ENCODE data around the gene CHRNB4. TPM values are rescaled to one million over a fixed set of nuclear protein-coding genes. Genes with fewer than 3 reads are reported as not detected.
"Not testable (repeated sequence)": the region's sequence is repeated elsewhere in the genome, so short reads cannot be mapped to it uniquely, and the experiment has no call there.

CHRNB4 gene
- total RNA-seq, 1 donor from 2014 or later, result not detected

DNA sequence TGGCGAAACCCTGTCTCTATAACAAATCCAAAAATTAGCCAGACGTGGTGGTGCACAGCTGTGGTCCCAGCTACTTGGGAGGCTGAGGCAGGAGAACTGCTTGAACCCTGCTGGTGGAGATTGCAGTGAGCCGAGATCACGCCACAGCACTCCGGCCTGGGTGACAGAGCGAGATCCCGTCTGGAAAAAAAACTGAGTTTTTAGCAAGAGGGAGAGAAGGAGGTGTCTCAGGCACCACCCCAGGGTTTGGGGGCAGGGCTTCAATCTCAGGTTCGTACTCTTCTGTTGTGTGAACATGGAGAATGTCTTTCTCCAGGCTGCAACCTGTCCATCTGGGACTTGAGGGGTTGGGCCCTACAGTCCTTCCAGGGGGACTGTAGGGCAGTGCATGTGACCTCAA is 22.9 kb downstream of the CHRNB4 start:
- no peak for DNase-seq (ENCODE audit: extremely low read depth, low read depth, low spot score)

DNA sequence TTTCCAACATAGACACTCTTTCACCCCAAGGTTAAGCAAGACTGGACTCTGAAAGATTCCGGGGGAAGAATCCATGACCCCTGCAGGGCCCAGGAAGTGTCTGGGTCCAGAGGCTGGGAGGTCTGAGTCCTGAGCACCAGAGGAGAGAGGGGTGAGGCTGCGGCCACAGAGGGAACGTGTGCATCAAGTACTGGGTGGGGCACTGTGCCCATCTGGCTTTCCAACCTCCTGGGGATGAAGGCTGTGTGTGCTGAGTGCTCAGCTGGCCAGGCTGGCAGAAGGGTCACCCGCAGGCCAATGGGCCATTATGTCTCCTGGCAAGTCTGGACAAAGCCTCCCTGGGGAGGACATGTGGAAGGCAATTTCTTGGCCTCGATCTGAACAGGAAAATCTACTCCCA is 23.5 kb downstream of the CHRNB4 start:
- no peak for DNase-seq (ENCODE audit: extremely low read depth, low read depth, low spot score)

DNA sequence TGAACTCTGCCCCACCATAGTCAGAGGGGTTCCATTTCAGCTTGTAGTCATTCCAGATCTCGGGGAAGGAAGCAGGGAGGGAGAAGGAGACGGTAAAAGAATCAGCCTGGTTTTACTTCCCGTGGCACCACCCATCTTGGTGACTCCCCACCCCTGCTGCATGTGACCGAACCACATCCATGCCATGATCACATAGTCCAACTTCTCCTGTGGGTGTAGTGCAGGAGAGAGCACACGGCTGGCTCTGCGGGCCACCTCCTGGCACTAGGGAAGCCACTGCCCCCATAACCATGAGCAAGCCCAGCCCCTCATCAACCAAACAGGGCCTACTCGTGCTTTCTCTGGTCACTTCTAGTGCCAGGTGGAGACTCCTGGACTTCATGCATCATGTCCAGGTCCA is 23.9 kb downstream of the CHRNB4 start:
- DNase-seq (ENCODE audit: extremely low read depth, low read depth, low spot score), result no peak

DNA sequence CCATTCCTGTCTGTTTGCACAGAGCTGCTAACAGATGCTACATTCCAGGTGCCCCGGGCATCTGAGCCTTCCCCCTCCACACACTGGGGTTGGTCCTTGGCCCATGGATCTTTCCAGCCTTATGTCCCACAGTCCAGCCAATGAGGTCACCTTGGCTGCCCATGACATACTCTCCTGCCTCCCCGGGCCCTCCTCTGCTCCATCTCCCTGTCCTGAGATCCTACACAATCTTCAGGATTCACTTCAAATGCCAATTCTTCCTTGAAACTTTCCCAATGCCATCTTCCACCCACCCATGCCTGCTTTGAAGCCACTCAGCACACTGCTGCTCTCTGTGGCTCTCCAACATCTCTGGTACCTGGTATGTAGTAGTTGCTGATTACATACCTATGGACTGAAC is 24.5 kb downstream of the CHRNB4 start:
- no peak for DNase-seq (ENCODE audit: extremely low read depth, low read depth, low spot score)

DNA sequence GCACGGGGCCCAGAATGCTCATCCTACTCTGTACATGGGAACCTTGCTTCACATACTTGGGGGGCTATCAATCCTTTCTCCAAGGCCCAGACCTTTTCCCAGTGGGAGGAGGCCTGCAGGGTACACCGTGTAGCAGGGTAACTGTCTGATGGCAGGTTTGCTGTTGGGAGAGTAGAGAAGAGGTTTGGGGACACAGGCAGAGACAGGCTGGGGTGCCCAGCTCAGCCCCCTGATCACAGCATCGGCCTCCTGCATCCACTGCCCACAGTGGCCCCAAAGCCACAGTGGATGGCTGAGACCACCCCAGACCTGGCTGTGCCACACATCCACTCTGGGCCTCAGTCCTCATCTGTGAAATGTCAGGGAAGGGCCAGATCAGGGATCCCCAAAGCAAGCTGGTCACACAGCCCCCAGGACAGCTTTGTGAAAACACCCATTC is 25.8 kb downstream of the CHRNB4 start:
- no peak for DNase-seq (ENCODE audit: extremely low read depth, low read depth, low spot score)

DNA sequence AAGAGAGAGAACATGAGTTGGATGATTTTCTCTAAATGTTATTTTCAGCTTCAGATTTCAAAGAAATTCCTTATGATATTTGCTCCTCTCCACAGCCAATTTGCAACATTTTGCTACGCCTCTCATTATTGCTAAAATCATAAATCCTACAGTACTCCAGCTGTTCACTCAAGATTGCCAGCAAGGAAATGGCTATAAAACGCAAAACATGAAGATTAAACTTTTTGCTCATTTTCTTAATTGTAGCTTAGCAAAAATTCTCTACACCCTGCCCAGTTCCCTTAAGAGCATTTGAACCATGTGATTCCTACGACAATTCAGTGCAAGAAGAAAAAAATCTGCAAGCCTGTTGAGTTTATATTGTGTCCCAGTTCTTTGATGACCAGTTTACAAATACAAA is 27.0 kb downstream of the CHRNB4 start:
- no peak for DNase-seq (ENCODE audit: extremely low read depth, low read depth, low spot score)

DNA sequence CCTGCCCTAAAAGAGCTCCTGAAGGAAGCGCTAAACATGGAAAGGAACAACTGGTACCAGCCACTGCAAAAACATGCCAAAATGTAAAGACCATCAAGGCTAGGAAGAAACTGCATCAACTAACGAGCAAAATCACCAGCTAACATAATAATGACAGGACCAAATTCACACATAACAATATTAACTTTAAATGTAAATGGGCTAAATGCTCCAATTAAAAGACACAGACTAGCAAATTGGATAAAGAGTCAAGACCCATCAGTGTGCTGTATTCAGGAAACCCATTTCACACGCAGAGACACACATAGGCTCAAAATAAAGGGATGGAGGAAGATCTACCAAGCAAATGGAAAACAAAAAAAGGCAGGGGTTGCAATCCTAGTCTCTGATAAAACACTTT is 31.5 kb downstream of the CHRNB4 start:
- DNase-seq (ENCODE audit: extremely low read depth, low read depth, low spot score), result not testable (repeated sequence)

DNA sequence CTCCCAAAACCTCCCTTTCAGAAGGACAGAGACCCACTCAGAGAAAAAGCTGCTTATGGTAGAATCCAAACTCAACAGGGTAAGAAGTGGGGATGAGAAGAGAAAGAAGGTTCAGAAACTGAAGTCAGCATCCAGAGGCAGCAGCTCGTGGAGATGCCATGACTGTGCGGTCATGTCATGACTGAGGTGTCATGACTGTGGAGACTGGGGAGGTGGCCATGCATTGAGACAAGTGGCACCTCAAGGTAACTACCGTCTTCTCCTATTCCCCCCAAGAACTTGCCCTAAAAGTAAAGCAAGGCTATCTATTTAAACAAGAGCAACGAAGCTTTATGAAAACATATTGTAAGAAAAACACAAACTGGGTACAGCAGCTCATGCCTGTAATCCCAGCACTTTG is 35.3 kb downstream of the CHRNB4 start:
- no peak for DNase-seq (ENCODE audit: extremely low read depth, low read depth, low spot score)

DNA sequence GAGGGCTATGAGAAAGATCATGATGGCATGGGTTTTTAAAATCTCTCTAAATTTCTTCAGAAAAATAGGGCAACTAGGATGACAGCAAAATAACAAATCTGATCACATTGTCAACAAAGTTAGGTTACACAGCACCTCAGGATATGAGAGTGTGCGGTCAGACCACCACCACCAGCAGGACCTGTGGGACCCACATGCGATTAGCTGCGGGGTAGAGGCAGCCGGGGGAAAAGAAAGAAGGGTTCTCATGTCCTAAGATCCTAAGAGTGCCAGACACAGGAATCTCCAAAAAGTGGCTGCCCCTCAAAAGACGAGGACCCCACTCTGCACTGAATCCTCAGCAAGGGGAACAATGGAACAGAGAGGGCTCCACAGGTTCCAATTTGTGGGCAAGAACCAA is 35.8 kb downstream of the CHRNB4 start:
- no peak for DNase-seq (ENCODE audit: extremely low read depth, low read depth, low spot score)

DNA sequence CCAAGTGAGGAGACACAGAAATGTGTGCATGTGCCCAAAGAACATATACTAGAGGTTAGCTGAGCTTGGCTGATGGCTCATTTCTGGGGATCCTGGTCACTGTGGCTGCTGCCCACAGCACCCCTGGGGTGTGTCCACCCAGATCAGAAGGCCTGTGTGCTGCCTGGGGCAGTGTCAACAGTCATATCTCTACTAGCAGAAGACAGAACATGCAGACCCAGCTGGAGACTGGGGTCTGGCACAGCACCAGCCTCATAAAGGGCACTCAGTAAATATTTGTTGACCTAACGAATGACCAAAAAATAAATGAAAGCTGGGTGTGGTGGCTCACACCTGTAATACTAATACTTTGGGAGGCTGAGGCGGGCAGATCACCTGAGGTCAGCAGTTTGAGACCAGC is 36.6 kb downstream of the CHRNB4 start:
- DNase-seq (ENCODE audit: extremely low read depth, low read depth, low spot score), result no peak

DNA sequence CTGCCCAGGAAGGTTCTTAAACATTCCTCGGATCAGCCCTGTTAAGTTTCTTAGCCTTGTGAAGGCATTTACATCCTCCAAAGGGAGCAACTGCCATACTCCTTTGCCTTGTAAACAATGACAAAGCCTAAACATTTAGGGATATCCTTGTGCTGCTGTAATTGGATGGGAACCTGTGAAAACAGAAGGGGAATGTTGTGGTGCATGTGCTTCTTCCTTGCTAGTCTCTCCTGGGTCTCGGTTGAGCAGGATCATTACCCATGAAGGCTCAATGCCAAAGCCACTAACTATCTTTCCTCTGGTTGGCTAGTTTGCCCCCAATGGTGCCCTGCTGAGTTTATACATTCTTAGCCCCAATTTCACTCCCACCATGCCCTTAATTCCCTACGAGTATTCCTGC is 37.5 kb downstream of the CHRNB4 start:
- no peak for DNase-seq (ENCODE audit: extremely low read depth, low read depth, low spot score)

DNA sequence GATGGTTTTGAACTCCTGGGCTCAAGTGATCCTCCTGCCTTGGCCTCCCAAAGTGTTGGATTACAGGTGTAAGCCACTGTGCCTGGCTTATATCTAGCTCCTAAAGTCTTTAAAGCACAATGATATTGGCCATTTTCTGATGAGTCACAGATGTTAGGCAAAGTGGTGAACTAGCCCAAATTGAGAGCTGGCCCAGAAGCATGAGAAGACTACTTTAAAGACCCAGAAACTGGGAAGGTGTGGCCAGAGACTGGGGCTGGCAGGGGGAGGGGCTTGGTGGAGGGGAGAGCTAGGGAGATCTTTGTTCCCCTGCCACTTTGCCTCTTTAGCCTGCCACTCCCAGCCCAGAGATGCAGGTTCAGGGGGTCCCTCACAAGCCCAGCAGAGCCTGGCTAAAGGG is 41.8 kb downstream of the CHRNB4 start:
- no peak for DNase-seq (ENCODE audit: extremely low read depth, low read depth, low spot score)

DNA sequence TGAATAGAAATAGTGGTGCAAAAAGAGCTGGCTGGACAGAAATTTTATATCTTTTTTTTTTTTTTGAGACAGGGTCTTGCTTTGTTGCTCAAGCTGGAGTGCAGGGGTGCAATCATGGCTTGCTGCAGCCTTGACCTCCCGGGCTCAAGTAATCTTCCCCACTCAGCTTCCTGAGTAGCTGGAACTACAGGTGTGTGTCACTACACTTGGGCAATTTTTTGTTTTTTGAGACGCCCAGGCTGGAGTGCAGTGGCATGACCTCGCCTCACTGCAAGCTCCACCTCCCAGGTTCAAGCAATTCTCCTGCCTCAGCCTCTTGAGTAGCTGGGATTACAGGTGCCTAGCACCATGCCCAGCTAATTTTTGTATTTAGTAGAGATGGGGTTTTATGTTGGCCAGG is 42.7 kb downstream of the CHRNB4 start:
- no peak for DNase-seq (ENCODE audit: extremely low read depth, low read depth, low spot score)

DNA sequence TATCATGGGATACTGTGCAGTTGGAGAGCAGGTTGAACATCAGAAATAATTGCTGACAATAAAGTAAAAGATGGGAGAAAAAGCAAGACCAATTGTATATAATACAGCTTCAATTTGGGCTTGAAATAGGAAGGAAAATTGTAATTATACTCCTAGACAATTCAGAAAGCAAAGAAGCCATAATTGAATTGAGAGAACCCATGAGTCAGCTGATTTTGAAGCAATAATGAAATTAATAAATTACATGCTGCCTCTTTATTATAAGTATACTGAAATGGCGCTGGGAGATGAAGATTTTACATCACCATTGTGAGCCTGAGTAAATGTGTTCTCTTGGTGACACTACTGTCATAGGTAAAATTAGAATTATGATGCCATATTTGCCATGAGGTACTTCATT is 43.4 kb downstream of the CHRNB4 start:
- no peak for DNase-seq (ENCODE audit: extremely low read depth, low read depth, low spot score)

DNA sequence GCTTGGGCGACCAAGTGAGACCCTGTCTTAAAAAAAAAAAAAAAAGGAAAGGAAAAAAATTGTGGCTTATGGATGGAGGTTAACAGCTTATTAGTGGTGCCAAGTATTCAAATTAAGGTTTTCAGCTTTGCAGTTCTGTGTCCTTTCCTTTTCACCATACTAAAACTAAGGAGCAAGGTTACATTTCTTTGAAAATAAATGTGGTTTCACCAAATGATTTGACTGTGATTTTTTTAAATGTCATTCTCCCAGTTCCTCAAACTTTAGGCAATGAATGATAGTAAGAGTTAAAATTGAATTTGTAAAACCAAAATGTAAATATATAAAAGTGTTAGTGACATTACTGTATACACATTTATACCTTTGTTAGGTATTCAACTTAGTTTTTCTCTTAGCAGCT is 66.1 kb downstream of the CHRNB4 start:
- no peak for DNase-seq (ENCODE audit: extremely low read depth, low read depth, low spot score)

Other genes starting within 250 kb of the CHRNB4 start
- gene IREB2, start 203.0 kb downstream of the CHRNB4 start, total RNA-seq, result 19.1 and 27.2 TPM in 2 replicates
- gene HYKK, start 133.6 kb downstream of the CHRNB4 start, total RNA-seq, result 1.2 and 3.0 TPM in 2 replicates
- gene PSMA4, start 100.8 kb downstream of the CHRNB4 start, total RNA-seq, result 241 and 269 TPM in 2 replicates
- gene CHRNA5, start 75.7 kb downstream of the CHRNB4 start, total RNA-seq, result 1.6 and 2.5 TPM in 2 replicates
- not detected in 2 replicates for gene CHRNA3, start 20.2 kb downstream of the CHRNB4 start, total RNA-seq
- 83.0 and 105 TPM in 2 replicates for gene ADAMTS7, start 170.3 kb upstream of the CHRNB4 start, total RNA-seq
- gene MORF4L1, start 231.7 kb upstream of the CHRNB4 start, total RNA-seq, result 299 and 302 TPM in 2 replicates

All from glomerular endothelial cell (primary cell).